Hematopoietic multipotent progenitor cell treated with erythropoietin and hydrocortisone succinate and interleukin-3 and kit ligand, for 4 days (in vitro differentiated cells): Measurements from ENCODE around the gene RHOD.

Experiments used
- DNase-seq: peaks from one replicate; pipeline ENCODE4 v3.0.0-alpha.2; 2015

RHOD gene

DNA sequence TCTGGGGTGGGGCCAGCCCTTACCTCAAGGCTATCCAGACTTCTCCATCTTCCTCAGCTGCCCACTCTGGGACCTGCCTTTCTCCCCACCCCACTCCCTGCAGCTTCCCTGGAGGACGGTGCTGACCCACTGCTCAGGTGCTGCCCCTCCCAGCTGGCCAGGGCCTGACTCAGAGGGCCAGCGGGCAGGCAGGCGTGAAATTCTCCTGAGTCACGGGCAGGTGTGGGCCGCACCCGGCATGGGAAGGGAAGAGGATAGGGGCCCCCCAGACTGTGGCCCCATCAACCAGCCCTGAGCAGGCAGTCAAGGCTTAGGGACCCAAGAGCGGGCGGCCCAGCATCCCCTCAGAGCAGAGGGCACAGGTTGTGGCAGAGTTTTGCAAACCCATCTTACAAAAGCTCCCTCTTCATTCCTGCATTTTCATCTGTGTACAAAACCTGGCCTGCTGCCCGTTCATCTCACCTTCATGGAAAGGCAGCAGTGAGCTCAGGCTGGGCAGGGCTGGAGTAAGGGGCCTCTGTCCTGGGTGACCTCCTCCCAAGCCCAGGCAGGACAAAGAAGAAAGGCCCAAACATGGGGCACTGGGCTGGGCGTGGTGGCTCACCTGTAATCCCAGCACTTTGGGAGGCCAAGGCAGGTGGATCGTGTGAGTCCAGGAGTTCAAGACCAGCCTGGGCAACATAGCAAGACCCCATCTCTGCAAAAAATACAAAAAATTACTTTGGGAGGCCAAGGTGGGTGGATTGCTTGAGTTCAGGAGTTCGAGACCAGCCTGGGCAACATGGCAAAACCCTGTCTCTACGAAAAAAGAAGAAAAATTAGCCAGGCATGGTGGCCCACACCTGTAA, 6.1 kb downstream of the RHOD start:
- no peak for DNase-seq

DNA sequence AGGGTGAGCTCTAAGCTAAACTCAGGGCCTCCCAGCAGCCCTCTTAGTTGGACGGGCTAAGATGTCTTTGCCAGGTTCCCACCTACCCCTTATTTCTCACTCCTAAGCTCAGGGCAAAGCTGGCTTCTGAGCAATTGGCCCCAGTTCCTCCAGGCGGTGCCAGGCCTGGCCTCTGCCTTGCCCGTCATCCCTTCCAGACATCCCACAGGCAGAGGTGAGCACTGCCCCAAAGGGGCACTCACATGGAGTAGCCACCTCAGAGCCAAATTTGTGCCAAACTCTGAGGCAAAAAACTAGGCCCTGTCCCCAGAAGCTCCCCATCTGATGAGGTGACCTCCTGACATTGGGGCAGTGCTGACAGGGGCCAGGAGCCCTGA, 9.7 kb downstream of the RHOD start:
- DNase-seq = no peak

- DNase-seq = peak; percentile 86
Measured at GRCh38 chr11:67071420-67072284, 15.0 kb downstream of the RHOD start.

DNA sequence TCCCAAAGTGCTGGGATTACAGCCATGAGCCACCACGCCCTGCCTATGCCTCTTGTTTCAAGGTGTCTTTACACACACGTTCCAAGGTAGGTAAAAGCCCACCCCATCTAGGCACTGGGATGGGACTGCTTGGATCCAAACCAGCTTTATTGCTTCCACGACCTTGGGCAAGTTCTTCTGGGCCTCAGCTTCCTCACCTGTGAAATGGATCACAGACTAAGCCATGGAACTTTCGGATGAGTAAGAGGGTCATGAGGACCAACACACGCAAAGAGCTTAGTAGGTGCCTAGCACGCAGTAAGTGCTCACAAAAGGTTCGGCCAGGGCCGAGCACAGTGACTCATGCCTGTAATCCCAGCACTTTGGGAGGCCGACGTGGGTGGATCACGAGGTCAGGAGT, 15.6 kb downstream of the RHOD start:
- DNase-seq = no peak

GRCh38 chr11:67073908-67074307, 17.3 kb downstream of the RHOD start:
- DNase-seq = no peak

DNA sequence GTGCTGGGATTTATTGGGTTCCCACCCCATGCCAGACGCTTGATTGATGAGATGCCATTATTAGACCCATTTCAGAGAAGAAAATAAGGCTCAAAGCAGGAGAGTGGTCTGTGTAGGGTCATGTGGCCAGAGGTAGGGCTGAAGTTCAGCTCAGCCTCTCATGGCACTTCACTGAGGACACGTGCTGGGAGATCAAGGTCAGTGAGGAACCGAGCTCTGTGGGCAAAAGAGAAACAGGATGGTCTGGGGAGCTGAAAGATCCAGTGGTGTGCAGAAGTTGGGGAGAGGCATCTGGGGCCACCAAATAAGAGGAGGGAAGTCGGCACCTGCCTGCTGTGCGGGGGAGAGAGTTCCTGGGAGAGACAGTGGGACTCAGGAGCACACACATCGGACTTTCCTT, 19.6 kb downstream of the RHOD start:
- no peak for DNase-seq

- DNase-seq = no peak
Measured at GRCh38 chr11:67079065-67079705, 22.5 kb downstream of the RHOD start.

GRCh38 chr11:67082071-67082791, 25.6 kb downstream of the RHOD start:
- DNase-seq = peak; percentile 62

DNA sequence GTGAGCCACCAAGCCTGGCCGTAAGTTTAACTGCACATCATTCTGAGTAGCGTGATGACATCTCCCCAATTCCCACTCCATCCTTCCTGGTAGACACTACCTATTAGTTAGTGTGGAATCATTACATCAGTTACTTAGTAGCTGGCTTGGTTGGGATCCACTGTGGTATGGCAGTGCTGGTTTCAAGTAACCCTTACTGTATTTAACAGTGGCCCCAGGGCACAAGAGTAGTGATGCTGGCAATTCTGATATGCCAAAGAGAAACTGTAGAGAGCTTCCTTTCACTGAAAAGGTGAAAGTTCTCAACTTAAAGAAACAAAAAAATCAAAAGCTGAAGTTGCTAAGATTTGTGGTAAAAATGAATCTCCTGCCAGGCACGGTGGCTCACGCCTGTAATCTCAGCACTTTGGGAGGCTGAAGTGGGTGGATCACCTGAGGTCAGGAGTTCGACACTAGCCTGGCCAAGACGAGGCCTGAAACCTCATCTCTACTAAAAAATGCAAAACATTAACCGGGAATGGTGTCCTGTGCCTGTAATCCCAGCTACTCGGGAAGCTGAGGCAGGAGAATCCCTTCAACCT, 27.2 kb downstream of the RHOD start:
- no peak for DNase-seq

GRCh38 chr11:67085617-67086016, 29.0 kb downstream of the RHOD start:
- DNase-seq = no peak

DNA sequence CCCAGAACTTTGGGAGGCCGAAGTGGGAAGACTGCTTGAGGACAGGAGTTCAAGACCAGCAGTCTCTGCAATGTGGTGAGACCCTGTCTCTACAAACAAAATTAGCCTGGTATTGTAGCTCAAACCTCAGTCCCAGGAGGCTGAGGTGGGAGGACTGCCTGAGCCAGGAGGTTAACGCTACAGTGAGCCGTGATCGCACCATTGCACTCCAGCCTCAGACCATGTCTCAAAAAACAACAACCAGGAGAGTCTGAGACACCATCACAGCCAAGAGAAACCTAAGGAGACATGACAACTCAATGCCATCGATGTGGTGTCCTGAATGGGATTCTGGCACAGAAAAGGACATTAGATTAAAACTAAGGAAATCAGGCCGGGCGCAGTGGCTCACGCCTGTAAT, 34.1 kb downstream of the RHOD start:
- no peak for DNase-seq

GRCh38 chr11:67095214-67095507, 38.5 kb downstream of the RHOD start:
- DNase-seq = no peak

GRCh38 chr11:67098799-67099429, 42.3 kb downstream of the RHOD start:
- no peak for DNase-seq

DNA sequence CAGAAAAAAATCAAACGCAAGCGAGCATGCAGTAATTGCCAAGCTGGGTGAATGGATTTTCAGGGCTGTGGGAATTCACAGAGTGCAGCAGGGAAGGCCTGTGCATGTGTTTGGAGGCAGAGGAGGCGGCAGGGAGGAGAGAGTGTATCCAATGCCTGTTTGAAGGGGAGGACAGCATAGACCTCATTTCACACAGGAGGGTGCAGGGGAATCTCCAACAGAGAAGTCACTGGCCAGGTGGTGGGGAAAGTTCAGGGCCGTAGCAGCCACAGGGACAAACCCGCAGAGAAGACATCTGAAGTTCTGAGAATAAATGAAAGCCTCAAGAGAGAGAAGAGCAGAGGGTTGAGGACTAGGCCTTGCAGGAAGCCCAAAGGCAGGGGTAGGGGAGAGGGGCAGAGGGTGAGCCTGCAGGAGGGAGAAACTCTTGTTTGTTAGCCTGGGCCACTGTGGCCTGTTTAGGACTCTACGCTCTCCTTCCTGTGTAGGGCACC, 43.2 kb downstream of the RHOD start:
- no peak for DNase-seq

- DNase-seq = no peak
Measured at GRCh38 chr11:67102664-67103063, 46.0 kb downstream of the RHOD start.

DNA sequence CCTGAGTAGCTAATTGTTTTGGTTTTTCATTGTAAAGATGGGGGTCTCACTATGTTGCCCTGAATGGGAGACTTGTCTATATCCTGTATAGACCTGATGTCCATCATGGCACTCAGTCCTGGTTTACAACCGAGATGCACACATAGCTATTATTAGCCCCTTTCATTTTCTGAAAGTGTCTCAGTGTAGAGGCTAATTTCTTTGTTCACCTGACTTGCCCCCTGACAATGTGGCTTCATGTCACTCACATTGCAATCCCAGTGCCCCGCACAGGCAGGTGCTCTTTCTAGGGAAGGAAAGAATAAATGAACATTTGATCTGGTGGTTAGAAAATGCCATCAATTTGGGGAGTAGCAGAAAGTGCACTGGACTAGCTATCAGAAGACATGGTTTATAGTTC, 49.3 kb downstream of the RHOD start:
- DNase-seq = no peak

DNA sequence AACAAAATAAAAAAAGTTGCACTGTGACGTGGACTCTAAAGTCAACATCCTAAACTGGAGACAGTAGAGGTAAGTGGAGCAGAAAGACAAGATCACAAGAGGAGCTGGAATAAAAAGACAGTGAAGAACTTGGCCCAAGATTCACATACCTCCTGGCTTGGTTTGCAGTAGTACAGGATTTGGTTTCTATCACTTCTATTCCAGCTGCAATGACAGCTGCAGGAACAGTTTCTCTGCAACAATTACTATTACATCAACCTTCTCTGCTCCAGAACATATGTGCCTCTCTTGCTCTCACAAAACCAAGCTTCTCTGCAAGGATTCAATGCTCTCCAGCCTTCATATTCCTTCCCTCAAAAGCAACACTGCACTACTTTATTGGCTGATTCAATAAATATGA, 54.6 kb downstream of the RHOD start:
- DNase-seq = no peak

DNA sequence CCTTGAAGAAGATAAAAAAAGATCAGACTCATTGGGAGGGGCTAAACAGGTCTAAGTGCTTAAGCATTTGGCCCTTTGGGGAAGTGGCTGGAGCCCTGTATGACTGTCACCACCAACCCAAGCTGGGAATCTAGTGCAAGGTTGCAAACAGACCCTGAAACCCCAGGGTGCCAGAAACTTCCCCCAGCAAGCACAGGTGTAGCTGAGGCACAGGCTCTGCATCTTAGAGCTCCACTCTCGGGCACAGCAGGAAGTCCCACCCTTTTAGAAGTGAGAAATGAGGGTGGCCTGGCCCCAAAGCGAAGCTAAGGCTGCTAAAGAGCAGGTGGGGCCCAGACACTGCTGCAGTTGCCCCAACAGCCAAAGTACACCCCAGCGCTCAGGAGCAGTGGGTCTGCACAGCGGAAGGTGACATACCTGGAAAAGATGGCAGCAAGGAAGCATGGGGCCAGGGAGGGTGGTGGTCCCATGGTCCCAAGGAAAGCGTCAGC, 56.6 kb downstream of the RHOD start:
- DNase-seq = peak; percentile 48

DNA sequence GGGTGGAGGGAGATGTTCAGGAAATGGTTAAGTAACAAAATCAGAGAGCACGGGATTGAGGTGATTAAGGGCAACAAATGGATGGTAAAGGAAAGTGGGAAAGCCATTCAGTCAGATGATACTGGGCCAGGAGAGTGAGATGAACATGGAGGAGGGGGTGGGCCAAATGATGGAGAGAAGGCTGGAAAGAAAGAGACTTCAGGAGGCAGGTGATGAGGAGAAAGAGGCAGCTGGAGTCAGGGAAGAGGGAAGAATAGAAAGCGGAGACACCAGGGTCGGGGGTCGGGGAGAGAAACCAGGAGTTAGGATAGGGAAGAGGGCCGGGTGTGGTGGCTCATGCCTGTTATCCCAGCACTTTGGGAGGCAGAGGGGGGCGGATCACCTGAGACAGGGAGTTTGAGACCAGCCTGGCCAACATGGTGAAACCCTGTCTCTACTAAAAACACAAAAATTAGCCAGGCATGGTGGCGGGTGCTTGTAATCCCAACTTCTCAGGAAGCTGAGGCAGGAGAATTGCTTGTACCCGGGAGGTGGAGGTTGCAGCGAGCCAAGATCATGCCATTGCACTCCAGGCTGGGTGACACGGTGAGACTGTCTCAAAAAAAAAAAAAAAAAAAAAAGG, 57.7 kb downstream of the RHOD start:
- no peak for DNase-seq

GRCh38 chr11:67116758-67117105, 60.1 kb downstream of the RHOD start:
- no peak for DNase-seq

DNA sequence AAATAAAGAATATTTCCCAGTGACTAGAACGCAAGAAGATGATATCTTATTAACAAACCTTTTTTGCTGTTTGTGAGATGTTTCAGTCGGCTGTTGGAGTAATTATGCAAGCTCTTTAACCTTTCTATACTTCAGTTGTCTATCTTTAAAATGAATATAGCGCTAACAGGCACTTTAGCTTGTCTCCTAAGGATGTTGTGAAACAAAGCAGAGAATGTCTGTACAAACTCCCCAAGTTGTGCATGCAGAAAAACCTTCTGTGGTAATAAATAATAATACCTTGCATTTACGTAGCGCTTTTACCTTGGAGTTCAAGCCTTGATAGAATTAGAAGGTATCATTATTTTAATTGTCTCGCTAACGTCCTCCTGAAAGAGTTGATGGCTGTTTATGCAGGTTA, 60.5 kb downstream of the RHOD start:
- DNase-seq = peak; percentile 27
